Activated CD4-positive, alpha-beta memory T cell treated with anti-CD3 and anti-CD28 coated beads, Interleukin-2, amount 10 ng/mL, durations not matched to agents 7 days and 5 days (primary cell): ENCODE measurements around the gene PRKCB. TPM values are rescaled to one million over a fixed set of nuclear protein-coding genes. Genes with fewer than 3 reads are reported as not detected.
"Not testable (repeated sequence)": the region's sequence is repeated elsewhere in the genome, so short reads cannot be mapped to it uniquely, and the experiment has no call there.

Source experiments
- CTCF ChIA-PET: fragments of 350-600 bp; sonication (Branson Sonifier 250); formaldehyde crosslinking; loops from one replicate; lab custom pipeline; 2021; ENCODE audit warnings: antibody characterized with exemption, inconsistent platforms; lab: Charles Lee
- POLR2A ChIA-PET: fragments of 350-600 bp; sonication (Branson Sonifier 250); formaldehyde crosslinking; loops from one replicate; lab custom pipeline; 2021; ENCODE audit warnings: antibody characterized with exemption; lab: Charles Lee
- DNase-seq: peaks from one replicate; pipeline ENCODE4 v3.0.0-alpha.2; 2020
- H3K27ac Mint-ChIP-seq: one replicate; pipeline ENCODE4 v1.8.0; 2021; ENCODE audit warnings: mild to moderate bottlenecking, mixed read lengths
- H3K27me3 Mint-ChIP-seq: one replicate; pipeline ENCODE4 v1.8.0; 2021; ENCODE audit warnings: mixed read lengths
- H3K36me3 Mint-ChIP-seq: one replicate; pipeline ENCODE4 v1.8.0; 2021; ENCODE audit warnings: low read depth, mixed read lengths
- H3K4me1 Mint-ChIP-seq: one replicate; pipeline ENCODE4 v1.8.0; 2021; ENCODE audit warnings: mixed read lengths
- H3K4me3 Mint-ChIP-seq: one replicate; pipeline ENCODE4 v1.8.0; 2021; ENCODE audit warnings: mild to moderate bottlenecking, mixed read lengths
- H3K9me3 Mint-ChIP-seq: one replicate; pipeline ENCODE4 v1.8.0; 2021; ENCODE audit warnings: mixed read lengths
- total RNA-seq, 2 experiments: library from RNA; stranded (reverse); gene quantifications; one replicate each; pipeline ENCODE4 v1.2.3, GENCODE V29; 2021

Gene PRKCB
- total RNA-seq, 2 experiments from 2014 or later: 77.3 to 81.4 TPM

GRCh38 chr16:24088767-24089166 is 253.0 kb downstream of the PRKCB start:
- Mint-ChIP-seq H3K27ac (no peak overlapping the region), H3K4me3 (no peak overlapping the region), H3K36me3 (peaks cover 43% of the 10 kb centered on the region), H3K9me3 (peaks cover 30% of the 10 kb centered on the region), H3K27me3 (no peaks in the 10 kb centered on the region), H3K4me1 (peaks cover 18% of the 10 kb centered on the region)
- POLR2A ChIA-PET: no interaction called here
- CTCF ChIA-PET: interaction anchor here (1.3 kb wide), 1 partner anchor 18 kb away, joined by 3 read pairs; no protein-coding TSS in a partner anchor
- DNase-seq: no peak

GRCh38 chr16:24091125-24091524 is 255.3 kb downstream of the PRKCB start:
- H3K4me3 Mint-ChIP-seq: no peak overlapping the region
- H3K27me3 Mint-ChIP-seq: no peaks in the 10 kb centered on the region
- peaks cover 18% of the 10 kb centered on the region for H3K4me1 Mint-ChIP-seq

GRCh38 chr16:24093049-24093448 is 257.3 kb downstream of the PRKCB start:
- peaks cover 30% of the 10 kb centered on the region for H3K9me3 Mint-ChIP-seq

More at GRCh38 chr16:24091125-24091524, 255.3 kb downstream of the PRKCB start:
- peaks cover 61% of the 10 kb centered on the region for H3K36me3 Mint-ChIP-seq
- no peak overlapping the region for H3K27ac Mint-ChIP-seq
- ChIA-PET POLR2A (no interaction called here), CTCF (no interaction called here)
- no peak for DNase-seq
- H3K9me3 Mint-ChIP-seq: peaks cover 30% of the 10 kb centered on the region

GRCh38 chr16:24094660-24095059 is 258.9 kb downstream of the PRKCB start:
- Mint-ChIP-seq H3K27me3 (no peaks in the 10 kb centered on the region), H3K27ac (no peak overlapping the region), H3K4me1 (peaks cover 18% of the 10 kb centered on the region)

More at GRCh38 chr16:24093049-24093448, 257.3 kb downstream of the PRKCB start:
- Mint-ChIP-seq H3K4me3 (no peak overlapping the region), H3K36me3 (peaks cover 67% of the 10 kb centered on the region), H3K27ac (no peak overlapping the region), H3K27me3 (no peaks in the 10 kb centered on the region), H3K4me1 (peaks cover 18% of the 10 kb centered on the region)
- ChIA-PET POLR2A (no interaction called here), CTCF (interaction anchor here (0.9 to 2.0 kb wide), 2 partner anchors 22 to 411 kb away, joined by 3 to 6 read pairs; no protein-coding TSS in a partner anchor)
- no peak for DNase-seq

GRCh38 chr16:24098896-24099295 is 263.1 kb downstream of the PRKCB start:
- Mint-ChIP-seq H3K27me3 (no peaks in the 10 kb centered on the region), H3K27ac (no peak overlapping the region), H3K9me3 (no peaks in the 10 kb centered on the region), H3K4me3 (no peak overlapping the region), H3K36me3 (peaks cover 37% of the 10 kb centered on the region), H3K4me1 (no peaks in the 10 kb centered on the region)
- no peak for DNase-seq
- CTCF ChIA-PET: interaction anchor here (1.0 kb wide), 1 partner anchor 28 kb away, joined by 3 read pairs; no protein-coding TSS in a partner anchor
- POLR2A ChIA-PET: interaction anchor here (0.6 to 1.3 kb wide), 2 partner anchors 29 to 420 kb away, joined by 3 to 4 read pairs; no protein-coding TSS in a partner anchor

More at GRCh38 chr16:24094660-24095059, 258.9 kb downstream of the PRKCB start:
- POLR2A ChIA-PET: no interaction called here
- CTCF ChIA-PET: interaction anchor here (0.7 kb wide), 1 partner anchor 11 kb away, joined by 4 read pairs; no protein-coding TSS in a partner anchor
- Mint-ChIP-seq H3K36me3 (peaks cover 63% of the 10 kb centered on the region), H3K4me3 (no peak overlapping the region), H3K9me3 (peaks cover 23% of the 10 kb centered on the region)
- no peak for DNase-seq

GRCh38 chr16:24101431-24101830 is 265.6 kb downstream of the PRKCB start:
- Mint-ChIP-seq H3K9me3 (peaks cover 3% of the 10 kb centered on the region), H3K36me3 (peaks cover 30% of the 10 kb centered on the region), H3K27ac (no peak overlapping the region), H3K4me3 (no peak overlapping the region), H3K4me1 (no peaks in the 10 kb centered on the region), H3K27me3 (no peaks in the 10 kb centered on the region)
- POLR2A ChIA-PET: no interaction called here
- DNase-seq: no peak
- CTCF ChIA-PET: interaction anchor here (1.3 kb wide), 1 partner anchor 30 kb away, joined by 6 read pairs; no protein-coding TSS in a partner anchor

- no peak for DNase-seq
- H3K27ac Mint-ChIP-seq: no peak overlapping the region
- no peaks in the 10 kb centered on the region for H3K27me3 Mint-ChIP-seq
- H3K4me3 Mint-ChIP-seq: no peak overlapping the region
- no peaks in the 10 kb centered on the region for H3K4me1 Mint-ChIP-seq
- CTCF ChIA-PET: interaction anchor here (1.1 kb wide), 1 partner anchor 31 kb away, joined by 4 read pairs; no protein-coding TSS in a partner anchor
- peaks cover 33% of the 10 kb centered on the region for H3K36me3 Mint-ChIP-seq
- H3K9me3 Mint-ChIP-seq: peaks cover 3% of the 10 kb centered on the region
- POLR2A ChIA-PET: no interaction called here
These were observed 266.5 kb downstream of the PRKCB start for GRCh38 chr16:24102209-24102660.

GRCh38 chr16:24105471-24105870 is 269.7 kb downstream of the PRKCB start:
- POLR2A ChIA-PET, H3K4me1 Mint-ChIP-seq, H3K9me3 Mint-ChIP-seq, CTCF ChIA-PET, DNase-seq, H3K4me3 Mint-ChIP-seq, H3K27ac Mint-ChIP-seq, H3K27me3 Mint-ChIP-seq: not testable (repeated sequence)
- H3K36me3 Mint-ChIP-seq: peaks cover 30% of the 10 kb centered on the region

GRCh38 chr16:24108090-24108489 is 272.3 kb downstream of the PRKCB start:
- POLR2A ChIA-PET, H3K4me1 Mint-ChIP-seq, H3K27me3 Mint-ChIP-seq: not testable (repeated sequence)

GRCh38 chr16:24111724-24112302 is 276.0 kb downstream of the PRKCB start:
- Mint-ChIP-seq H3K27ac (no peak overlapping the region), H3K36me3 (peaks cover 25% of the 10 kb centered on the region), H3K27me3 (no peaks in the 10 kb centered on the region), H3K4me1 (no peaks in the 10 kb centered on the region), H3K4me3 (no peak overlapping the region), H3K9me3 (no peaks in the 10 kb centered on the region)
- DNase-seq: no peak
- CTCF ChIA-PET: no interaction called here
- POLR2A ChIA-PET: interaction anchor here (0.7 kb wide), 1 partner anchor 143 kb away, joined by 3 read pairs; no protein-coding TSS in a partner anchor

More at GRCh38 chr16:24108090-24108489, 272.3 kb downstream of the PRKCB start:
- CTCF ChIA-PET, H3K4me3 Mint-ChIP-seq, H3K27ac Mint-ChIP-seq, H3K9me3 Mint-ChIP-seq, DNase-seq: not testable (repeated sequence)
- H3K36me3 Mint-ChIP-seq: peaks cover 24% of the 10 kb centered on the region

GRCh38 chr16:24113115-24113745 is 277.4 kb downstream of the PRKCB start:
- DNase-seq: no peak
- ChIA-PET CTCF (no interaction called here), POLR2A (no interaction called here)
- Mint-ChIP-seq H3K27me3 (no peaks in the 10 kb centered on the region), H3K27ac (no peak overlapping the region), H3K4me3 (no peak overlapping the region), H3K9me3 (no peaks in the 10 kb centered on the region), H3K36me3 (peaks cover 19% of the 10 kb centered on the region), H3K4me1 (no peaks in the 10 kb centered on the region)

GRCh38 chr16:24114876-24115275 is 279.1 kb downstream of the PRKCB start:
- Mint-ChIP-seq H3K9me3 (no peaks in the 10 kb centered on the region), H3K4me1 (no peaks in the 10 kb centered on the region), H3K27ac (no peak overlapping the region), H3K27me3 (no peaks in the 10 kb centered on the region), H3K4me3 (no peak overlapping the region), H3K36me3 (peaks cover 20% of the 10 kb centered on the region)
- DNase-seq: no peak
- CTCF ChIA-PET: no interaction called here
- POLR2A ChIA-PET: no interaction called here

GRCh38 chr16:24116046-24116776 is 280.4 kb downstream of the PRKCB start:
- no peak for DNase-seq
- no peak overlapping the region for H3K4me3 Mint-ChIP-seq
- no peaks in the 10 kb centered on the region for H3K27me3 Mint-ChIP-seq
- H3K27ac Mint-ChIP-seq: no peak overlapping the region
- H3K4me1 Mint-ChIP-seq: no peaks in the 10 kb centered on the region
- CTCF ChIA-PET: no interaction called here
- POLR2A ChIA-PET: no interaction called here
- no peaks in the 10 kb centered on the region for H3K9me3 Mint-ChIP-seq
- peaks cover 25% of the 10 kb centered on the region for H3K36me3 Mint-ChIP-seq
